ENCODE data around the gene ICAM2.

ICAM2 gene

DNA sequence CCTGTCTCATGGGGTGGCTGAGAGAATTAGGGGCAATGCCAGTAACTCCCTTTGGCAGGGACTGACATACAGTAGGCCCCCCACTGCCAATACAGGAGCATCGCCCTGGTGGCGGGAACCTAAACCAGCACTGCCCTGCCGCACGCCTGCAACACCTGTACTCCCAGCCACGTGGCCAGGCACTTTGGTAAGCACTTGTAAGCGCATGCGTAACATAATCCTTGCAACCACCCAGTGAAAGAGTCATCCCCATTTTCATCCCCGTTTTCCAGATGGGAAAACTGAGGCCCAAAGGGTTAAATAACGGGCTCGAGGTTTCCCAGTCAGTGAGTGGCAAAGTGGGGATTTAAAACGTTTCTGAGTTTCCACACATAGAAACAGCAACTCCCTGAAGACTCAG lies 65.2 kb downstream of the ICAM2 start:
- POLR2A ChIA-PET: no interaction called here
- no peak for DNase-seq (ENCODE audit: extremely low spot score)
- CTCF ChIA-PET: interaction anchor here (2.3 kb wide), 1 partner anchor 8 kb away, joined by 7 read pairs; no protein-coding TSS in a partner anchor
- TF ChIP-seq, protein P1, sequence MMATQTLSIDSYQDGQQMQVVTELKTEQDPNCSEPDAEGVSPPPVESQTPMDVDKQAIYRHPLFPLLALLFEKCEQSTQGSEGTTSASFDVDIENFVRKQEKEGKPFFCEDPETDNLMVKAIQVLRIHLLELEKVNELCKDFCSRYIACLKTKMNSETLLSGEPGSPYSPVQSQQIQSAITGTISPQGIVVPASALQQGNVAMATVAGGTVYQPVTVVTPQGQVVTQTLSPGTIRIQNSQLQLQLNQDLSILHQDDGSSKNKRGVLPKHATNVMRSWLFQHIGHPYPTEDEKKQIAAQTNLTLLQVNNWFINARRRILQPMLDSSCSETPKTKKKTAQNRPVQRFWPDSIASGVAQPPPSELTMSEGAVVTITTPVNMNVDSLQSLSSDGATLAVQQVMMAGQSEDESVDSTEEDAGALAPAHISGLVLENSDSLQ (IDR thresholded peaks at IDR 0.05): no peak
- TF ChIP-seq TARDBP (IDR thresholded peaks at IDR 0.05) (no peak), FOXA1 (IDR thresholded peaks at IDR 0.05) (no peak), ARNT (IDR thresholded peaks at IDR 0.05) (no peak), SP1 (IDR thresholded peaks at IDR 0.05) (no peak), FOXK2 (IDR thresholded peaks at IDR 0.05) (no peak), LEF1 (IDR thresholded peaks at IDR 0.05; ENCODE audit: borderline replicate concordance) (no peak)

DNA sequence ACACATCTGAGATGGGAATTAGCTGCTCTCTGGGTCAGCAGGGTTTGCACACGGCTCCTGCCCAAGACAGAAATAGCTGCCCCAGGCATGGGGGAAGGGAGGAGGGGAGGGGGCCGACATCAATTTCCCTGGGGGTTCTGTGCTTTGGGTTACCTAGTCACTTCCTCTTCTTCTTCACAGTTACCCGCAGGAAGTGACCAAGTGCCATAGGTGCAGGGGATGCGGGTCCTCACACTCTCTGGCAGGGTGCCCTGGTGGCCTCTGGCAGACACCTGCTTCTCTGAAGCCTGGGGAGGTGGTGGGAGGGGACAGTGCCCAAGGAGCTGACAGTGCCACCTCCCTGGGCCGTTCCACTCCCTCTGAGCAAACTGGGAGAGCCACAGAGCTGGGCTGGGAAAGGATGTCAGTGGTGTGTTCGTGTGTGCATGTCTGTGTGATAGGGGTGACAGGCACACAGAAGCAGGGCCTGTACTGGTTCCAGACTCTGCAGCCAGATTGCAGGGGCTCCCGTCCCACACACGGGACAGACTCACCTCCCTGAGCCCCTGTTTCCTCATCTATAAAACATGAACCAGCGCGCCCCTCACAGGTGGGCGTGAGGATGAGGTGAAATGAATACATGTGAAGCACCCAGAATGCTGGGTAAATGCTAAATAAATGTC lies 65.9 kb downstream of the ICAM2 start:
- ChIA-PET CTCF (interaction anchor here (2.3 kb wide), 1 partner anchor 8 kb away, joined by 7 read pairs; no protein-coding TSS in a partner anchor), POLR2A (no interaction called here)
- no peak for DNase-seq (ENCODE audit: extremely low spot score)
- no peak for TF ChIP-seq TARDBP (IDR thresholded peaks at IDR 0.05)
- no peak for TF ChIP-seq NFRKB (IDR thresholded peaks at IDR 0.05)
- no peak for TF ChIP-seq ELF4 (IDR thresholded peaks at IDR 0.05)
- TF ChIP-seq, protein P1 (IDR thresholded peaks at IDR 0.05): no peak
- TF ChIP-seq SP1 (IDR thresholded peaks at IDR 0.05): no peak
- TF ChIP-seq FOXA1 (IDR thresholded peaks at IDR 0.05): no peak
- no peak for TF ChIP-seq HDGF (IDR thresholded peaks at IDR 0.05; ENCODE audit: borderline replicate concordance)
- TF ChIP-seq LEF1 (IDR thresholded peaks at IDR 0.05; ENCODE audit: borderline replicate concordance): no peak
- no peak for TF ChIP-seq FOXM1 (IDR thresholded peaks at IDR 0.05; ENCODE audit: borderline replicate concordance)
- TF ChIP-seq ARNT (IDR thresholded peaks at IDR 0.05): no peak
- TF ChIP-seq SUZ12 (IDR thresholded peaks at IDR 0.05): no peak

All from HEK293T (cell line).